SIG-M5 (cell line): ENCODE results near the gene PCBP2.
A peak's percentile ranks its signal among the peaks of the same experiment; 100 is the strongest.

ENCODE experiments used
- DNase-seq: peaks from one replicate; lab custom pipeline; 2025; lab: John Stamatoyannopoulos, UW

Gene PCBP2

DNA sequence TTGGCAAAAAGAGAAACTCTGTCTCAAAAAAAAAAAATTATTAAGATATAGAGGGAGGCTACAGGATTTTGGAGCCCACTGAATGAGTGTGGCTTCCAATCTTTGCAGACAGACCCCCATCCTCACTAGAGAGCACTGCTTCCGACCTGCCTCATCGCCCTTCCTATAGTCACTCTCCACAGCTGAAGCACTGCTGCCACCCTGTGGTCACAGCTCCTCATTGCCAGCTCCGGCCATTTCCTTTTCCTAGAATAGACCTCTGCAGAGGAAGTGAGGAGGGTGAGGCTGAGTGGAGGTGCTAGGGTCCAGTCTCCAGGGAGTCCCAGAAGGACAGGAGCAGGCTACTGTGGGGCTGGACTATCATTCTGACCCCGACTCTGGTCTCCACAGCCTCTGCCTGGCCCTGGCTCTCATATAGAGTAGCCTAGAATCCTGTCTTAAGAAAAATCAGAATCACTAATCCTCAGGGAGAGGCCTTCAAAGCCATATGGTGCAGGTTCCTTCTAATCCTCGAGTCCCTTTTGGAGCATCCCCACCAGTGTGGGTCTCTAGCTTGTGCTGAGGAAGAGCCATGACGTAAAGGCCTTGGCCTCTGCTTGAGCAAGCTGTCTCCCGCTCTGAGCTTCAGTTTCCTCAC lies 56.8 kb downstream of the PCBP2 start:
- peak; percentile 49 for DNase-seq

GRCh38 chr12:53510181-53510812 lies 58.4 kb downstream of the PCBP2 start:
- DNase-seq: no peak

- no peak for DNase-seq
Measured at GRCh38 chr12:53513712-53514410, 62.0 kb downstream of the PCBP2 start.

- no peak for DNase-seq
Measured at GRCh38 chr12:53514628-53515290, 62.9 kb downstream of the PCBP2 start.

DNA sequence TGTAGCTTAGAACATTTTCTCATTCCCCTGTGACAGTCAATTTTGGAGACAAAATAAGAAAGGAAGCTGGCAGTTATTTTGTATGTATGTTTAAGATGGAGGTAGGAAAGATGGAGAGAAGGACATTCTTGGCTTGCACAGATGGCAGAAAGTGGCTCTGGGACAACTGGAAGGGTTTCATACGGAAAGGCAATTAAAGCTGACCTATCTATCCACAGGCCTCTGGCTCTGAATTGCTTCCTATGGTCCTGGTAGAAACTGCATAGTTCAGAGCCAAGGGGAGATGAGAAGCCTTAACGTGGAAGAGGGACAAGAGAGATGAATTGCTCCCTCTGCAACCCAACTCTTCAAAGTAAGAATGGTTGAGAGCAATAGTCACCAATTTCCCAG lies 63.4 kb downstream of the PCBP2 start:
- no peak for DNase-seq

GRCh38 chr12:53516758-53517455 lies 65.0 kb downstream of the PCBP2 start:
- DNase-seq: no peak

DNA sequence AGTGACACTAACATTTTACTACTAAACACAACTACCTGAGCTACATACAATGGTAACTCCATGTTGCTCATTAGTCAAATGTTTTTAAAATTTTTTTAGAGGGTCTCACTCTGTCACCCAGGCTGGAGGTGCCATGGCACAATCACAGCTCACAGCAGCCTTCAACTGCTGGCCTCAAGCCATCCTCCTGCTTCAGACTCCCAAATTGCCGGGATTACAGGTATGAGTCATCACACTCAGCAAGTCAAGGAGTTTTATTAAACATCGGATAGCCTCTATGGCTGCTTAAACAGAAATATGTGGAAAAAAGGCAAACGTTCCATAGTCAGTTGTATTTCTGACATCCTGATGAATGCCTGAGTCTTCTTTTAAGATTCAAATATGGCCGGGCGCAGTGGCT lies 66.5 kb downstream of the PCBP2 start:
- no peak for DNase-seq

DNA sequence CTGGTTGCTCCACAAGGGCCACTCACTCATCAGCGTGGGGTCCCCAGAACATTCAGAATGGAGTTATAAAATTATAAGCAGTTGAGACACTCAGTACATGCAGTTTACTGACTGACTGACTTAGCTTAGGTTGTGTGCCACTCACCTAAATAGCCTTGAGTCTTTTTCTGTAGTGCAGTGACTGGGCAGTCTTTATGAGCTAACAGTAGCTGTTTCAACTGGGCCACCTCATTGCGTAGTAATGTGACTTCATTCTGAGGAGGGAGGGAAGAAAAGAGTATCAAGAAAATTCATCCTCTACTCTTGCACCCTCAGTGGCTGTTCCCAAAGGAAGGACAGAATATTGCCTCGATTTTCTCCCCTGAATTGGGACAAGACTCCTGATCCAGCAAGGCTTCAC lies 71.2 kb downstream of the PCBP2 start:
- DNase-seq: no peak

- DNase-seq: no peak
Measured at GRCh38 chr12:53524476-53524875, 72.6 kb downstream of the PCBP2 start.

GRCh38 chr12:53530061-53530460 lies 78.2 kb downstream of the PCBP2 start:
- no peak for DNase-seq
